ENCODE measurements around the gene NAA10.

NAA10 gene

DNA sequence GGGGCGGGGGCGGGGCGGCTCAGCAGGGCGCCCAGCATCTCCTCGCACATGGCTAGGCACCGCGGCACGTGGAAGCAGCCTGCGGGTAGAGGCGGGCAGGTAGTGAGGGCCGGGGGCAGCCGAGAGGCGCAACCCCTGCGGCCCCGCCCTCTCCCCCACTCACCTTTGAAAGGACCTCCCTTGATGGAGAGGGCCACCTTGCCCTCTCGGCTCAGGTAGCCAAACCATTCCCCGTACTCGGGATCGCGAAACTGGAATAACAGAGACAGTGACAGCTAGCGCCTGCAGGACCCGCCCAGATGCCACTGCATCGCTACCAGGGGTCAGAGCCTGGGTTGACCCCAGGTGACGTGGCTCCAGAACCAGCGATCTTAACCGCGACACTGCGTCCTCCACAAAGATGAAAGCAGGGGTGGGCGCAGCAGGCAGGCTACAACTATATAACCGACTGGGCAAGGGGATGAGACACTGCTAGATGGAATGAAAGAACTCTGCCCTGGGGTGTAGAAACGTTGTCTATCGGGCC, 552 bp upstream of the NAA10 start:
- in situ Hi-C loops (cut with MboI; ENCODE audit: low pct_unique_long_range_greater_than_20kb, low sequenced_read_pairs, unreplicated experiment): loop anchor here (25.0 kb wide), 1 partner anchor 973 kb away; no protein-coding TSS in a partner anchor
- TF ChIP-seq, protein P1, sequence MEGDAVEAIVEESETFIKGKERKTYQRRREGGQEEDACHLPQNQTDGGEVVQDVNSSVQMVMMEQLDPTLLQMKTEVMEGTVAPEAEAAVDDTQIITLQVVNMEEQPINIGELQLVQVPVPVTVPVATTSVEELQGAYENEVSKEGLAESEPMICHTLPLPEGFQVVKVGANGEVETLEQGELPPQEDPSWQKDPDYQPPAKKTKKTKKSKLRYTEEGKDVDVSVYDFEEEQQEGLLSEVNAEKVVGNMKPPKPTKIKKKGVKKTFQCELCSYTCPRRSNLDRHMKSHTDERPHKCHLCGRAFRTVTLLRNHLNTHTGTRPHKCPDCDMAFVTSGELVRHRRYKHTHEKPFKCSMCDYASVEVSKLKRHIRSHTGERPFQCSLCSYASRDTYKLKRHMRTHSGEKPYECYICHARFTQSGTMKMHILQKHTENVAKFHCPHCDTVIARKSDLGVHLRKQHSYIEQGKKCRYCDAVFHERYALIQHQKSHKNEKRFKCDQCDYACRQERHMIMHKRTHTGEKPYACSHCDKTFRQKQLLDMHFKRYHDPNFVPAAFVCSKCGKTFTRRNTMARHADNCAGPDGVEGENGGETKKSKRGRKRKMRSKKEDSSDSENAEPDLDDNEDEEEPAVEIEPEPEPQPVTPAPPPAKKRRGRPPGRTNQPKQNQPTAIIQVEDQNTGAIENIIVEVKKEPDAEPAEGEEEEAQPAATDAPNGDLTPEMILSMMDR (IDR thresholded peaks at IDR 0.05; ENCODE audit: extremely low read depth, insufficient read depth, missing control alignments): no peak

DNA sequence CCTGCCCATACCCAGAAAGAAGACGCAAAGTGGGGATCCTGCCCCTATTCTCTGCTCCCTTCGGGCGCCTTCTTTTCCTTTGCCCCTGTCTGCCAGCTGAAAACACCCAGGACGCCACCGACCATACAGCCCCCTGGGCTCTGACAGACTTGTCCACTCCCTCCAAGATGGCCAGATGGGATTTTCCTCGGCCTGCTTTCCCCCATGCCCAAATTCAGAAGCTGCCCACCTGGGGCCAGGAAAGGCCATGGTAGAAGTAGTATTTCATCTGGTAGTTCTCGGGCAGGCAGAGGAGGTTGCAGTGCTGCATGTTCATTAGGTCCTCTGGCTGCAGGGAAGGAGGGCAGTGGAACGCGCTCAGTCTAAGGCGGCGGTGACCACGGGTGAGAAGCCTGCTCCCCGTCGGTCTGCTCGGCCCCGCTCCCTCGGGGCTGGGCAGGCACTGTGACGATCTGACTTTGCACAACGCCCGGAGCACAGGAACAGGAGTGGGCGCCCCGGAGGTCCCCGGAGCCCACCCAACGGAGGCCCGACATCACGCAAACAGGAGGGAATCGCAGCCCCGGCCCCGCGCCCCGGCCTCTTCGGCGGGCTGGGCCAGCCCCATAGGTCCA, 582 bp downstream of the NAA10 start:
- in situ Hi-C loops (cut with MboI; ENCODE audit: low pct_unique_long_range_greater_than_20kb, low sequenced_read_pairs, unreplicated experiment): loop anchor here (25.0 kb wide), 1 partner anchor 972 kb away; no protein-coding TSS in a partner anchor
- TF ChIP-seq, protein P1 (IDR thresholded peaks at IDR 0.05; ENCODE audit: extremely low read depth, insufficient read depth, missing control alignments): no peak
- DNase-seq (ENCODE audit: low spot score): no peak

More for the DNA sequence above, 552 bp upstream of the NAA10 start:
- no peak for DNase-seq (ENCODE audit: low spot score)

DNA sequence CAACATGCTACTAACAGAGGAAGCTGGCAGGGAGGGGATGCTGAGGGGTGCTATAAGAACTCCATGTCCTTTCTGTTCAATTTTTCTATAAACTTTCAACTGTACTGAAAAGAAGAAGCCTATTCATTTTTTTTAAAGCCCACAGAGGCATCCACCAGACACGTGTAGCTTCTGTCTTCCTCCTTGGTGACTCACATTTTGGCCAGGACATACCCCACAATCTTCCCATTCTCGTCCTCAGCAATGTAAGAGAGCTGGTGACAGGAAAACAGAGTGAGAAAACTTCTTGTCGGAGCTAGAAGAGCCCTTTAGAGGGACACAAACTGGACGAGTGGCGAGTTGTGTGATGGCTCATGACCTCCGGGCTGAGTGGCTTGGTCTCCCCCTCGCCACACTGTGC, 1.1 kb downstream of the NAA10 start:
- DNase-seq (ENCODE audit: low spot score): no peak
- TF ChIP-seq, protein P1 (IDR thresholded peaks at IDR 0.05; ENCODE audit: extremely low read depth, insufficient read depth, missing control alignments): no peak
- in situ Hi-C loops (cut with MboI; ENCODE audit: low pct_unique_long_range_greater_than_20kb, low sequenced_read_pairs, unreplicated experiment): loop anchor here (25.0 kb wide), 1 partner anchor 971 kb away; no protein-coding TSS in a partner anchor

- DNase-seq (ENCODE audit: low spot score): no peak
- in situ Hi-C loops (cut with MboI; ENCODE audit: low pct_unique_long_range_greater_than_20kb, low sequenced_read_pairs, unreplicated experiment): loop anchor here (25.0 kb wide), 1 partner anchor 970 kb away; no protein-coding TSS in a partner anchor
- TF ChIP-seq, protein P1 (IDR thresholded peaks at IDR 0.05; ENCODE audit: extremely low read depth, insufficient read depth, missing control alignments): no peak
Measured at GRCh38 chrX:153932220-153932915, 2.5 kb downstream of the NAA10 start.

DNA sequence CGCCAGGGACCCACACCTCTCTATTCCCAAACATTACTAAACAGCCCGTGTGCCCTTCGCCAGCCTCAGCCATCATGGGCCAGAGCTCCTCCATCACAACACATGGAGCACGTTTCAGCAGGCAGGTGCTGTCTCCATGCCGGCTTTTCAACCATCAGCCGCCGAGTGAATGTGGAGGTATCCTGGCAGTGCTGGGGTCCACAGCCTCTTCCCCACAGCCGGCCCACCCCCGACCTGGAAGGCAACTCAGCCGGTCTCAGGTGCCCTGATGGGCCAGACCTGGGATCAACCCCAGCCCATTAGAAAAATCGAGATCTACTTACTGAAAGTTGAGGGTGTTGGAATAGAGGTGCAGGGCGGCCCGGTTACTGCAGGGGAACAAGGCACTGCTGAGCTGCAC, 3.1 kb downstream of the NAA10 start:
- TF ChIP-seq, protein P1 (IDR thresholded peaks at IDR 0.05; ENCODE audit: extremely low read depth, insufficient read depth, missing control alignments): no peak
- in situ Hi-C loops (cut with MboI; ENCODE audit: low pct_unique_long_range_greater_than_20kb, low sequenced_read_pairs, unreplicated experiment): loop anchor here (25.0 kb wide), 1 partner anchor 969 kb away; no protein-coding TSS in a partner anchor
- no peak for DNase-seq (ENCODE audit: low spot score)

GRCh38 chrX:153931151-153931550, 3.7 kb downstream of the NAA10 start:
- in situ Hi-C loops (cut with MboI; ENCODE audit: low pct_unique_long_range_greater_than_20kb, low sequenced_read_pairs, unreplicated experiment): loop anchor here (25.0 kb wide), 1 partner anchor 969 kb away; no protein-coding TSS in a partner anchor
- no peak for DNase-seq (ENCODE audit: low spot score)
- TF ChIP-seq, protein P1 (IDR thresholded peaks at IDR 0.05; ENCODE audit: extremely low read depth, insufficient read depth, missing control alignments): no peak
